HG02763 (cell line): ENCODE results near the gene SLC37A1.

Experiments
- ATAC-seq: cut with Tn5 transposase; IDR thresholded peaks from one replicate; pipeline ENCODE4 v1.9.1; 2021; ENCODE audit warnings: mild to moderate bottlenecking, moderate library complexity; ENCODE audit not compliant: unreplicated experiment

SLC37A1 gene

DNA sequence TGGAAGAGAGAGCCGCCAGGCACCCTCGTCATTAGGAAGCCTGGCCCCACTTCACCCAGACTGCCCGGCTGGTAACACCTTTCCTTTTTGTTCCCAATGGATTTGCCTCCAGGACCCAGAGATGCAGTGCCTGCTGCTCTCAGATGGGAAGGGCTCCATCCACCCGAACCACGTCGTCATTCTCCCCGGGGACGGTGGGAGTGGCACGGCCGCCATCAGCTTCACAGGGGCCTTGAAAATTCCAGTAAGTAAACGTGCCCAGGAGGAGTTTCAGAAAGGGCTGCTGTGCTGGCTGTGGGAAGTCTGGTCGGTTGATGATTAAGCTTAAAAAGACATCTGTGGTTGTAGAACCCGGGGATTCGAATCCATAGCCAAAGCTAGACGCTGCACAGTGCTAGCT, 45.2 kb downstream of the SLC37A1 start:
- ATAC-seq = no peak

DNA sequence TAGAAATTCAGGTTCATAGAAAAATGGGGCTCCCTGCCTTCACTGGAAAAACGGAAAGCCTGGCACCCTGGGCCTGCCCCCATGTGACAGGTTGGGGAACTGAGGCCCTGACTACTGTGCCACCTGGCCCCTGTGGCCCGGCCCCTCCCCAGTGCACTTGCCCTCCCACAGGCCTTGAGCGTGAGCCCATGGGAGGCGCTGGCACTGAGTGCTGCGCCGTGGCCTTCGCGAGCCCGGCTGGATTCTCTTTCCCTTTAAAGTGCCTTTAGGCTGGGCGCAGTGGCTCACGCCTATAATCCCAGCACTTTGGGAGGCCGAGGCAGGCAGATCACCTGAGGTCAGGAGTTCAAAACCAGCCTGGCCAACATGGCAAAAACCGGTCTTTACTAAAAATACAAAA, 45.7 kb downstream of the SLC37A1 start:
- no peak for ATAC-seq

DNA sequence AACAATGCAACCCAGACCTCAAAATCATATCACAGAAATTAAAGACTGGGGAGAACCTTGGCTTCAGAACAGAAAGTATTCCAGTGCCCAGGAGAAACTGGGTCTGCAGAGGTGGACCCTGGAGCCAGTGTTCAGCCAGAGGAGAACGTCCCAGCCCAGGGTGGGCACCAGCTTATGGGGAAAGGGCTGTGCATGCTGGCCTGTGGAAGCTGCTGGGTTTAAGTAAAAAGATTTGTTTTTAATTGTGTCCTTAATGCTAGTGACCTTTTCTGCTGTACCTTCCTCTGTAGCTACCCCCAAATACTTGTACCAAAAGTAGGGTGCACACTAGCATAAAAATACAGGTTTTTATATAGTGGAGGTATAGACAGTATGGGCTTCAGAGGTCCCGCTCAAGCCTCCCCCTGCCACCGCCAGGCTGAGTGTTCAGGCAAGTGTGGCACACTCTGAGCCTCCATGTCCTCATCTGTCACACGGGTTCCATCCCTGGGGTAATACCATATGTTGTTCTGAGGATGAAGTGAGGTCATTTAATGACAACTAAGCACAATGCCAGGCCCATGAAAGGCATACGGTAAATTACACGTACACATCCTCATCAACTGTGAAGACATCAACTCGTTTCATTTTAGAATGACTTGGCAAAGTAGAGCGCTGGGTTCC, 47.0 kb downstream of the SLC37A1 start:
- ATAC-seq = no peak

DNA sequence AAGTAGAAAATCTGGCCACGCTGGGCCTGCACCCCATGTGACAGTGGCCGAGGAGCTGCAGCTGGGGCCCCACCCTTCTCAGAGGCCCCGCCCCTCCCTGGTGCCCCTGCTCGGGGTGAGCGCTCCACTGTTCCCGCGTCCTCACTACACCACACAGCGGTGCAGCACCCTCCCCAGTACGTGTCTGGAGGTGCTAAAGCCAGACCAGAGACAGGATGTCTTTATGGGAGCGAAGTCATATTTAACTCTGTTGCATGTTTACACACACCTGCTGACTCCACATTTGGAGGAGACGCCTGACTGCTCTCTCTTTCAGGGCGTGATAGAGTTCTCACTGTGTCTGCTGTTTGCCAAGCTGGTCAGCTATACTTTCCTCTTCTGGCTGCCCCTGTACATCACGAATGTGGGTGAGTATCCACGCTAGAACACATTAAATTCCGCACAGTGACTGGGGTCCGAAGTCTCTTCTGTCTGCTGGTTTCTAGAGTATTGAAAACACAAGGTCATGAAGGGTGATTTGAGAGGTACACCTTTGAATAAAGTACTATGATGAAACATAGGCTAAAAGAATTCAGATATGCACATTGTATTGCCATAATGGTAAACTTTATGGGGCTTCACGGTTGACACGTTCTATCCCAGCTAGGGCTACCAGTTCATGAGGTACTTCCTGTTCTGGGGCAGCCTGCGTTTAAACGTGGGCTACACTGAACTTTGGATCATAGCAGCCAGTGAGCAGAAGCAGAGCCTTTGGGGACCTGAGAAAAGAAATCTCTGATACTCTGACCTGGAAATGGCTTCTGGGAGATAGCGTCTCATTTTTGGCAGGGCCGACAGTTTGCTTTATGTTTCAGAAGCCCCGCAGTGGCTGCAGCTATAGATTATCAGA, 48.4 kb downstream of the SLC37A1 start:
- peak; percentile 54 for ATAC-seq

DNA sequence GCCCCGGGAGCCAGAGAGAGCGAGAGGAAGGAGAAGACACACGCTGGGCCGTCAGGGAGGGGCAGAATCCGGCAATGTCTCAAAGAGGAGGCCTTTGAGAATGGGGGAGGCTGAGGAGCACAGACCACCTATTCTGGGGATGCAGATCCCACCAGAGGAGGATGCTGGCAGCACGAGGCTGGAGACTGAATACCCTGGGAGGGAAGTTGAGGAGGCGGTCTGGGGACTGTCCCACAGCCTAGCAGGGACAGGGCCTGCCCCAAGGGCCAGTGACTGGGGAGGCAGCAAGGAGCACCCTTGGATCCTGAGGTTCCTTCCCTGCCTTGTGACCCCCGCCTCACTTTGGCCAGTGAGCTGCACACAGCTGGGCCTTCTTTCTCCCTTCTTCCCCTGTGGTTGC, 49.2 kb downstream of the SLC37A1 start:
- ATAC-seq = no peak

DNA sequence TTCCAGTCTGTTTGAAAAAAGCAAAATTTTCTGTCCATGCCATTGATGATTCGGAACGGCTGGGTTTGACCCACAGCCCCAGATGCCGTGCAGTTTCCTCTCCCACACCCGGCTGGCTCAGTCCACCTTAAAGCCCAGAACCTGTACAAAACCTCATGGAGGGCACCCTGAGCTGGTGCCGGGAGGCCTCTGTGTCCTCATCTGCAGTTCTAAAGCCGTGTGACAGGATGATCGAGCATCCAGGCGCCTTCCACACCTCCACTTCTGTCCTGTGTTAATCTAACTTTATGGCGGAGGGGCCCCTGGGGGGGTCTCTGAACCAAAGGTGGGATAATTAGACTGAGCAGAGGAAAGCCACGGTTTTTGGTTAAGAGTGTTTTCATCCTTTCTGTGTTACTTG, 49.6 kb downstream of the SLC37A1 start:
- ATAC-seq = no peak

DNA sequence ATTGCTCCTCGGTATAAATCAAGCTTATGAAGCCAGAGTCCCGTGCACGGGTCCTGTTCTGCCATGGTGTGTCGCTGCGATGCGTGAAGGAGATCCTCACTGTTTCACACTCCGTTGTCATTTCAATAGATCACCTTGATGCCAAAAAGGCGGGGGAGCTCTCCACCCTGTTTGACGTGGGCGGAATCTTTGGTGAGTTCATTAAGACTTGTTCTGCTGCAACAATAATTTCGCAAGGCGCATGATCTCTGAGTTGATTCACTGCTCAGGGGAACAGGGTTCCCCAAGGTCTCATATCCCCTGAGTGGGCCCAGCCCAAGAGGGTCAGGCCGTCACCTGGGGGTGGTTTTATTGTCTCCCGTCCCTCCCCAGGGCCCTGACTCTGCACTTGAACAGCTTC, 50.0 kb downstream of the SLC37A1 start:
- ATAC-seq = no peak

DNA sequence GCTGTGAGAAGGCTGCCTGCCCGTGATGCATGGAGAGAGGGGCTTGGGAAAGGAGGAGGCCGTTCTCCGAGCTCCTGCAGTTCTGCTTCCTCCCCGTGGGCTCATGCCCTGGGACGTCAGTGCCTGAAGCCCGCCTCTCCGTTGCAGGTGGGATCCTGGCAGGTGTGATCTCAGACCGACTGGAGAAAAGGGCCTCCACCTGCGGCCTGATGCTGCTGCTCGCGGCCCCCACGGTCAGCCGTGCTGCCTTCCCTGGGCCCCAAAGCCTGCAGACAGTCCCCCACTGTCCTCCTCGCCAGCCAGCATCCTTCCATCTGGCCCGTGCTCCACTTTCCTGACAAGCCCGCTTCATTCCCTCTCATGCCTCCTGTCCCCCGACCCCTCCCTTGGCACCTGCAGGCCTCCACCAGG, 50.9 kb downstream of the SLC37A1 start:
- ATAC-seq = no peak

DNA sequence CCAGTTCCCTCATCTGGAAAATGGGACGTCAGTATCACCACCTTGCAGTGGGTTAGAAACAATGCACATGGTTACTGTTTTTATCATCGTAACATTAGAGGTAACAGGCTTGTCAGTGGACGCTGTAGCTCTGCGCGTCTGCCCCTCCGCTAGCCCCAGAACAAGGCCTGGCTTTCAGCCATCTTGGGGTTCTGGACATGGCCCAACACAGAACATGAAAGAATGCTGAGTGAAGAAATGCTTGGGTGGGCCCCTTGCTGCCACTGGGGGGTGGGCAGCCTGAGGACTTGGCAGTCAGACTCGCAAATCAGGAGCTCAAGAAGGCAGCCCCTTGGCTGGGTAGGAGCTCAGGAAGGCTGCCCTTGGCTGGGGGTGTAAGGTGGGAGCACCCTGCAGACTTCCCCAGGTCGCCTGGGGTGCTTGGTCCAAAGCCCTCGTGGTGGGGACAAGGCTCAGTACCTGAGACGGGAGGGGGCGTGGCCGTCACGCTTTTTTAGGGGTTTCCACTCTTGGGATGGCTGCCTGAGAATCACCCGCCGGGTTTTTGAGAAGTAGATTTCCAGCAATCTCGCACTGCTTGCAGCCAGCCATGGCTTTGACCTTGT, 51.7 kb downstream of the SLC37A1 start:
- ATAC-seq = no peak

DNA sequence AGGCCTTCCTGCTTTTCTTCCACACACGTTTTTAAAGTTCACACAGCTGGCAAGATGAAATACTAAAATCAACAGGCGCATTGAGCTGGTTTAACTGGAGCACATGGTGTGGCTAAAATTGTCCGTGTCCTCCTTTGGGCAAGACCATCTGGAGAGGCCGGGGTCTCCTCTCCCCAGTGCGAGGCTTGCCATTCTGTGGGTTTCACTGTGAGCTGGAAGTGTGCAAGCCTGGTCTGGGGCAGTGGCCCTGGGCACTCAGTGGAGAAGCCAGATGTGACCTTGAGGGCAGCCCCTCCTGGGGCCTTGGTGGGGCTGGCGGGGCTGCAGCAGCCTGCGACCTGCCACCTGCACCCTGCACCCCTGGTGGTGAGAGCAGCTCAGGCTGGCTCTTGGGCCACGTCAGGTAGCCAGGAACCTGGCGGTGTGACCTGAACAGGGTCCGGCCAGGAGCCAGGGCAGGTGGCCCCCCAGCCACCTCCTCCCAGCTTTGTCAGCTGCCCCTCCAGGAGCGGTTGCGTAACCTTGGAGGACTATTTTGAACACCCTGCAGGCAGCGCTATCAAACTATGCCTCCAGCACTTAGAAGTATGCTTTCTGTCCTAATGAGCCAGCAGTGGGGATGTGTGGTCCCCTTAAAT, 52.4 kb downstream of the SLC37A1 start:
- ATAC-seq = no peak

DNA sequence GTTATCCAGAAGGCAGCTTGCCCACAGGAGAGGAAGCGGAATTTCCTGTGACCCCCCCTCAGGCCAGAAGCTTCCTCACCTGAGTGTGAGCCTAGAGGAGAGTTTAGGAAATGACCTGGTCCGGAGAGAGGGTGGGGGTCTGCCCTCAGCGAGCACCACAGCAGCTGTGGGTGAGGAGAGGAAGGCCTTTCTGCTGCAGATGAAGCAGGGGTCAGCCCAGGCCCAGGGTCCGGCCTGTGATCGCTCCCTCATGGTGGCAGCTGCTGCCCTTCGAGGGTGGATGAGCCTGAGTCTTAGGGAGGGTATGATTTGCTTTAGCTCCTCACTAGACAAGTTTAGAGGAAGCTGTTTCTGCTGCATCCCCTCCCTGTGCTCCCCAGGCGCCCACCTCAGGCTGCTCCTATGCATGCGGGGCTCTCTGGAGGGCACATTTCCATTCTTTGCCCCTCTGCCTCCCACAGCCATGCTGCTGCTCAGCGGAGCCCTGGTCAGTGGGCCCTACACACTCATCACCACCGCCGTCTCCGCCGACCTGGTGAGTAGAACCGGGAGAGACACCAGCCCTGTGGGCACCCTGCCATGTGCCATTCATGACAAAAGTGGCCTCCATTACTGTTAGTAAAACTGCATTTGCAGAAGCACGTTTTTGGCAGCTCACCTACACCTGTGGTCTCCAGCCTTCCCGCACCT, 53.0 kb downstream of the SLC37A1 start:
- no peak for ATAC-seq

DNA sequence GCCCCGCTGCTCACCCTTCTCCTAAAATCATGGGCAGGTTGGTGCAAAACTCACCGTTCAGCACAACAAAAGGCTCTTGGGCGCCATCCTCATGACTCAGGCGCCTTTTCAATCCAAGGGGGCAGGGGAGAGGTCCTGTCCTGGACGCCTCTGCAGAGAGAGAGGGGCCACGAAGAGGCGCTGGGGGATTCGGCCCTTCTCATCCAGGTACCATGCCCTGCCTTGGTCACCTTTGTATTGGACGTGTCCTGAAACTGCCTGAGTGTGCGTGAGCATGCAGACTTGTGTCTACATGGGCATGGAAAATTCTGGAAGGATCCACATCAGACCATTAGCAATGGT, 53.5 kb downstream of the SLC37A1 start:
- ATAC-seq = no peak

DNA sequence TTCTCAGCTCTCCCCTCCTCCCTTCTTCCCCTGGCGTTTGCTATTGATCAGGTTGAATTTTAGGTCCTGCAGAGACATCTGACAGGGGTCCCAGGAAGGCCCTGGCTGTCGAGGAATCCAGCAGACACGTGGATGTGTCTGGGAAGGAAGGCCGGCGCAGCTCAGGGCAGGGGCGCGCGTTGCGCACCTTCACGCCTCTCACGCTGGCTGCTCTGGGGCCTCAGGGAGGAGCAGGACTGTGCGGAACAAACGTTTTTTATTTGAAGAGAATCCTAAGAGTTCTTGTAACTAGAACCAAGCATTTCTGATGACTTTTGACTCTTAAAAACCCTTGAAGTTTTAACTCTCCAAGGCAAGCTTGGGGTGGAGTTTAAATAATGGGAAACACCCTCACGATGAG, 54.2 kb downstream of the SLC37A1 start:
- no peak for ATAC-seq

DNA sequence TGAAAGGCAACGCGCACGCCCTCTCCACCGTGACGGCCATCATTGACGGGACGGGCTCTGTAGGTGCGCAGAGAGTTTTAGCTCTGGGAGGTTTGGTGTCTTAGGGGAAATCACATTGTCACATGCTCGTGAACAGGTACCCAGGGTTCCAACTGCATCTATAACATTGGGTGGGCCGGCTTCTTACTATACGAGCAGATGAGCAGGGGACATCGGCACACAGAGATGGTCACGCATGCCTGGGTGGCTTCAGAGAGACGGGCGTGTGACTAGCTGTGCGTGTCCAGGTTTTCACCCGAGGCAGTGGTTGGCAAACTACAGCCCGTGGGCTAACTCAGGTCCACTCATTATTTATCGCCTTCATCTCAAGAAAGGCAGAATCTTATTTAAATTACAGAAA, 54.7 kb downstream of the SLC37A1 start:
- no peak for ATAC-seq

DNA sequence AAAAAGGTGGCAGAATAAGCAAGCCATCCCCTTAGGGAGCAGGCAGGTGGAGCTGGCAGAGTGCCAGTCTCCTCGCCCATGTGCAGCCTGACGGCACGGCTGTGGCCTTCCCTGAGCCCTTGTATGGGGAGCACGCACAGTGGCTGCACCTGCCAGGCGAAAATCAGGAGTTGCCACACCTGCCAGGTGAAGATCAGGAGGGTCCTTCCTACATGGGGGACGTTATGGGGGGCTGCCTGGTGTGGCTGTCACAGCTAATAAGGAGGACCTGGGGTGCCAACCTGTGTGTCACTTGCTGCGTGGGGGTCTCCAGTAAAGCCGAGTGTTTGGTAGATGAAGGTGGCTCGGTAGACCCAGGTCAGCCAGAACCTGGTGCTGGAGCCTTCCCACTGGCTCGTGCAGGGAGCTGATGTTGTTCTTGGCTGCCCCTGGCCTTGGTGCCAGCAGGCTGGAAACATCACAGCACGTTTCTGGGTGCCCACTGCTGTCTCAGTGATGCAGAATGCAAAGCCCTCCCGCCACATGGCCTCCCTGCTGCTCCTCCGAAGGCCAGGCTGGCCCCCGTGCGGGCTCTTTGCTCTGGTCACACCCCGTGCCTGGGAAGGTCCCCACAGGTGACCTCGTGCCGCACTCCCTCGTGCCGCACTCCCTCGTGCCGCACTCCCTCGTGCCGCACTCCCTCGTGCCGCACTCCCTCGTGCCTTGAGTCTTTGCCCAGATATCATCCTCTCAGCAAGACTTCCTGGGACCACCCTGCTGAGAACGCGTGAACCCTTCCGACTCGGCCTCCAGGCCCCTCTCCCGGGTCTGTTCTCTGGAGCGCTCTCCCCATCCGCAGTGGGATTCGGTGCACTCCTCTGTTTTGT, 55.4 kb downstream of the SLC37A1 start:
- no peak for ATAC-seq

DNA sequence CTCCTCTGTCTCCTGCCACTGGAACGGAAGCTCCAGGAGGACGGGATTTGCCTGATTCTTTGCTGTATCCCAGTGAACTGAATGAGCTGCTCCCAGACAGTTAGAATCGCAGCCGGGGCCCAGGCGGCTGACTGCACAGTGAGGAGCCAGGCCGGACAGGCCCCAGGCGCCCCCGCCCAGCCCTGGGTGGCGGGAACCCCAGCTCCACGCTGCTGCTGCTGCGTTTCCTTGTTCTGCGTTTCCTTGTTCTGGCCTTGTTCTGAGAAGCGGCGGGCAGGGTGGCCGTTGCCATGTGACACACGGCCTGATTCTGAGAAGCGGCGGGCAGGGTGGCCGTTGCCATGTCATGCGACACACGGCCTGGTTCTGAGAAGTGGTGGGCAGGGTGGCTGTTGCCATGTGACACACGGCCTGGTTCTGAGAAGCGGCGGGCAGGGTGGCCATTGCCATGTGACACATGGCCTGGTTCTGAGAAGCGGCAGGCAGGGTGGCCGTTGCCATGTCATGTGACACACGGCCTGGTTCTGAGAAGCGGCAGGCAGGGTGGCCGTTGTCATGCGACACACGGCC, 56.2 kb downstream of the SLC37A1 start:
- no peak for ATAC-seq

DNA sequence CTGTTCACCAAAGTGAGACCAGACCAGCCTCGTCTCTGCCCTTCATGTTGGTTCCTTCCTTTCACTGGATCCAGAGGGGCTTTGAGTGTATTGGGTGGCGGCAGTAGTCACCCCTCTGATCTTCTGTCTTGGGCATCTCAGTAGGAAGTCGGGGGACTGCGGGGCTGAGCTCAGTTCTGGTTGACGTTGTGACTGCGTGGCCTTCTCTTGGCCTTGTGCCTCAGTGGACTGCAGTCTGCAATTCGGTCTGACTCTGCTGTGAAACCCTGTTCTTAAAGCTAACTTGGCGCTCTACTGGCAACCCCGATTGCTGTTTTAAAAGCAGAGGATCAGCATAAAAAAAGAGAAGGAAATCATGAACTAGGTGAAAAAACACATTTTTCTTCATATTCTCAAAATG, 56.7 kb downstream of the SLC37A1 start:
- ATAC-seq = no peak

DNA sequence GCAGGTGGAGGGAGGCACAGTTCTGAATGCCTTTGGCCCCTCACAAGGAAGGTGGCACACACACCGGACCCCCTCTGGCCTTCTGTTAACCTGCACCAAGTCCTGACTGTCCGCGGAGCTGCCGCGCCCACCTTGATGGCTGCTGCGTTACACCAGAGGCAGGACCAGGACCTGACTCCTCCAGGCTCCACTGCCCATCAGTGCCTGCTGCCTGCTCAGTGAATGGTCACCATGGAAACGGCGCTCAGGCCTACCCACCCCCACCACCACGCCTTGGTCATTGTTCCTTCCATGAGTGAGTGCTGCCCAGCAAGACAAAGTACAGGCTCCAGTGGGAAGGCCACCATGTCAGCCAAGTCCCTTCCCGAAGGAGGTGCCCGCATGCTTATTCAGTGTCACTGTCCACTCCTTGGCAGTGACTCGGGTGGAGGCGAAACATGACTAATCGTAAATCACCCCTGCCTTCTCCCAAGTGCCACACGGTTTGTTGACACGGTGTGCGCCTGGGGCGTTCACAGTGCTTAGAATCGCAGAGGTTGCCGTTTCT, 57.3 kb downstream of the SLC37A1 start:
- no peak for ATAC-seq

DNA sequence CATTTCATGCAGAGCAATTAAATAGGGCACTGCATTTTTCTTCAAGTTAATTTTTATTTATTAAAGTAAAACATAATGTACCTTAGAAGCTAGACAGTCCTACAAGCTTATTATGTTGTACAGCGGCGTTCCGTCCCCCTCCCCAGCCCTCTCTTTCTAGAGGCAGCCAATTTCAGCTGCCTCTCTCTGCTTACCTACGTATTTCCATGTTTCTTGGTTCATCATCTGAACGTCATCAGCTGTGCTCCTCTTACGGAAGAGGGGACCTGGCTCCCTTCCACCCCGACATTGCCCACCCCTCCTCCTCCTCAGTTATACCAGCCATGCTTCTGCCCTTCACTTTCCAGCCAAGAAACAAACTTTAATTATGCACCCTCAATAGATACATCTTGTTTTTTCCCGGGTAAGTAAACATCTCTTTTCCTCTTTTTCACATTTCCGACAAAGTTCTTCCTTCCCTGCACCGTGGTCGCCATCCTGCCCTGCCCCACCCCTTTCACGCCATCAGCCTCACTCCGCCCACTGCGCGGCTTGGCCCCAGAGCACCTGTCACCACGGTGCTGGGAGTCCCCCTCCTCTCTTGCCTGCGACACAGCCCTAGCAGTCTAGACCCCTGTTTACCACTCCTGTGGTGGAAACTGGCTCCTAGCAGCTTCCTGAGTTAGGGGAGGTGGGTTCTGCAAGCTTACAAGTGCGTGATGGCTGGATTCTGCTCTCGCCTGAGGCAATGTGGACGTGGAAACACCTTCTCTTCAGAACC, 57.9 kb downstream of the SLC37A1 start:
- no peak for ATAC-seq
